HG03469 (cell line): ENCODE data around the gene SH3GL2.

Experiments used
- ATAC-seq: cut with Tn5 transposase; IDR thresholded peaks from one replicate; pipeline ENCODE4 v1.9.1; 2021; ENCODE audit warnings: mild to moderate bottlenecking, moderate library complexity, moderate number of reproducible peaks; ENCODE audit not compliant: unreplicated experiment

Gene SH3GL2

DNA sequence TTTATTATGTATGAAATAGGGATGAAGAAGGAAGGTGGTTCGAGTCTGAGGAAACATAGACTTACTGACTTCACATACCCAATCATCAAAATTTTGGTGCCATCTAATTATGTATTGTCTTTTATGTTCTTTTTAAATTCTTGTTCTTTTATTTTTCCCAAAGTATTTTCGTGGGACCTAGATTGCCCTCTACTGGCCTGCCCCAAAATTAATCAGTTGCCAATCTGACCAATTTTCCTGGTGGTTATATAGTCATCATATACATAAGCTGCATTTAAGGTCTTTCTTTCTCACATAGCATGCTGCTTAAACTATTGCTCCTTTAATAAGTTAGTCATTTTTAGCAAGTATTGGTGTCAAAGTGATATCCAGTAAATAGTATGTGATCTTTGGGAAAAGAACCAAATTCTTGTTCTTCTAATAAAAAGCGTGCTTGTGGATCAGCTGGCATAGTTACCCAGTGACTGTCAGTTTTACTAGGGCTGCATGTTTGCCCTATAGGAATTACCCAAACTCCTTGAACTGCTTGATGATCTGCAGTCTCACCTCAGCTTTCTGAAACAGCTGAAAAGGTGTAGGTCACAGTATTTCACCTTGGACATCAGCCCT lies 223.5 kb downstream of the SH3GL2 start:
- ATAC-seq, result no peak

DNA sequence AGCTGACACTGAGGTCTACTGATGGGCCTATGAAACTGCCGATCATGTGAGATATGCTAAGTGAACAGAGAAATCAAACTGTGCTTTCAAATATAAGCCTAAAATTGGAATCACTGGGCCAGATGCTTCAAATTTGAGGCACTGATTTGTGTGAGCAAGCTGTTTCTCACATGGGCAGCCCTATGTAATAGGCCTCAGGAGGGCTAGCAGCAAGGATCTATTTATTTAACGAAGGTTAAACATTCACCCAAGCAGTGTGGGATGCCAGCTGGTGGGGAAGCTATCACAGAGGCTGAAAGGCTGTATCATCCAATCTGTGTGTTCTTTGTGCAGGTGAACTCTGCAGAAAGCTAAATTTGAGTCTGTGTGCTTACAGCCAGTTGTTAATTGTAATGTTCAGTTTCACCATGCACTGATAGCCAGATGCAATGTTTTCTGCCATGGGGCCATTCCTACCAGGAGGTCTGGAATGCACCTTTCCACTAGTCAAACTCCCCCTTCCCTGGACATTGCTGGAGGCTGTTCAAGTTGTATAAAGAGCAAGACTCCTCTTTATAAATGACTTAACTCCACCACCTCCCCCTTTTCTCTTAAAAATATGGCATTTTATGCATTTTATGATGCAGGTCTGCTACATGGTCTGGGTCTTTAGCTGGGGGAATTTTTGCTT lies 228.9 kb downstream of the SH3GL2 start:
- ATAC-seq, result no peak

DNA sequence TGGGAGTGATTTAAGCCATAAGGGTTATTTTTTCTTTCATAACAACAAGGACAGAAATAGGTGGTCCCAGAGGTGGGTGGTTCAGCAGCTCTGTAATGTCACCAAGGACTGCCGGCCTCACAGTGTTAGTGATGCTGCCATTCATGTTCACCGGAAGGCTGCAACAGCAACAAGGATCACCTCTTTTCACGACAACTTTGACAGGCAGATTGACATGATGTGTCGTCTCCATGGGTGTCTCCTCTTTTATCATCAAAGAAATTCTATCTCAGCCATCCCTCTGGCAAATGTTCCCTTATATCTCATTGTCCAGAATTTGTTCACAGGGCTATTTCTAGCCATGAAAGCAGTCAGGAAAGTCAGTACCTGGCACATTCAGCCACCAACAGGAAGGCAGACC lies 231.5 kb downstream of the SH3GL2 start:
- ATAC-seq, result no peak

DNA sequence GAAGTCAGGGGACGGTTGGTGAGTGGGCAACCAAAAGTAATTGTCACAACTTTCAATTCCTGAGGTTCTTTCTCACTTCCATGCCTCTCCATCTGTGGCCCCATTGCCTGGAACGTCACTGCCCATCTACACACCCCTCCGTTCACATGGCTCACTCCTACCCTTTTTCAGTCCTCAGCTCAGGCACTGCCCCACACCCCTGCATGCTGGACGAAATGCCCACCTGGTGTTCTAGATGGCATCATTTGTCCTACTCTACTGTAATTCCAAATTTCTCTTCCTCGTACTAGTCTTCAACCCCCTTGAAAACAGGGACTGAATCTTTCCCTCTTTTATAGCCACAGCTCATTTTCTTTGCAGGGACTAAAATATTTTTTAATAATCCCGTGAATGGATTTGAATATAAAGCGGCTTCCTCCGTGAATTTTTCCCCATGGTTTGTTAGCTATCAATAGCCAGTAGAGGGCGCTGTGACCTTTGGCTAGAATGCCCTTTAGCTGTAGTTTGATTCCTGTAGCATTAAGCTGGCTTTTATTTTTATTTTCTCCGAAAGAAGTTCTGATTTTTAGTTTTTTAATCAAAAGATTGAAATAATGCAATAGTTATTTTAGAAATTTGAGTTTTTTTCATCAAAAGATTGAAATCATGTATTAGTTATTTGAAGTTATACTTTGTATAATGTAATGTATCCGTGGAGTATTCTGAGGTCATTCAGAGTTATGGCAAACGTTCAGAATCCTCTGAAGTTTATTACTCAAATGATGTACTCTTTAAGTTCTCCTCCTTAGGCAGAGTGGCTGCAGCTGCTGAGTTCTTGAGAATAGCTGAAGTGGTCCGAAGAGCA lies 232.1 kb downstream of the SH3GL2 start:
- no peak for ATAC-seq

DNA sequence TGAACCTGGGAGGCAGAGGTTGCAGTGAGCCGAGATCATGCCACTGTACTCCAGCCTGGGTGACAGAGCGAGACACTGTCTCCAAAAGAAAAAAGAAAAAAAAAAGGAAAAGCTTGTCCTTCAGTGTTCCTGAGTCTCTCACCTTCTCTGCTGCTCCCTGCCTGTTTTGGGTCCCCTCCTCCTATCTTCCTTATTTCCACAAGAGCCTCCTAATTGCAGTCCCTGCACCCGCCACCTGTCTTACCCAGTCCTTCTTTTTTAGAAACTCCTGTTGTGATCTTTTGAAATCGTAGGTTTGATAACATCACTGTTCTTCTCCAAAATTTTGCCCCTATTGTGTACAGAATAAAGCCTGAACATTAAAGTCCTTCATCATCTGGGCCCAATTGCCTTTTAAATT lies 234.9 kb downstream of the SH3GL2 start:
- ATAC-seq, result no peak

DNA sequence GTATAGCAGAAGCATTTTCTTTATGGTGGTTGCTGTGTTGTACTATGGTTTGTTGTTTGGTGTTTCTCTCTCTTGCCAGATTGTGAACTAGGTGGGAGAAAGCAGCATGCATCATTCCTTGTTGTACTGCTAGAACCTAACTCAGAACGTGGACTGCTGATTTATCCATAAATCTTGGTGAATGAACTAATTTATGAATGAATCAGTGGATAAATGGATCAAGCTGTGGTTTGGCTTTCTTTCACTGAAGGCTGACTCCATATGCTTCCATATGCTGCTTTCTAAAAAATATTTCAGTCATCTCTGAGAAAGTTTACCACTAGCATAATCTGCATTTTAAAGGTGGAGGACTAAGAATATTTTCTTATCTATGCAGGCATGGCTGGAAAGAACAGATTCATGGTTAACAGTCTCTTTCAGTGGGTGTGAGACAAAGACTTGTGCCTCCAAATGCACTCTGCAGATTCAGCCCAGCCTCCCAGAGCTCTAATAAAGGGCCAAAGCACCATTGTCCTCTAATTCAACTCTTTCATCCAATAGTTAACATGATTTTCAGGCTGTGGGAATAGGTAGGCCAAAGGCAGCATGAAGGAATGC lies 237.7 kb downstream of the SH3GL2 start:
- ATAC-seq, result no peak

DNA sequence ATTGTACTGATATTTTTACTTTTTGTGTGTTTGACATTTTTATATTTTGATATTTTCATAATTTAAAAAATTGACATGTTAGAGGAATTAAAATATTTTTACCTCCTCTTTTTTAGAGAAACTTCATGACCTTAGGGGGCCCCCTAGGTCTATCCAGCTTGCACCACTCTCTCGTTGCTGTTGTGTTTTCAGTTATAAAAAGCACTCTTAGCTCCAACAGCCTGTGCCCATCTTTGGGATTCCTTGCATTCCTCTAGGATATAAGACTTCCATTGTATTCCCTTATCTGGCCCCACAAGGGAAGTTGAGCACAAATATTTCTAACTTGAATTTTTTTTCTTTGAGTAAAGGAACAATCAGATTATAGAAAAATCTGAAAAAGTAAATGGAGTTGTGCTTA lies 245.3 kb downstream of the SH3GL2 start:
- ATAC-seq, result no peak

DNA sequence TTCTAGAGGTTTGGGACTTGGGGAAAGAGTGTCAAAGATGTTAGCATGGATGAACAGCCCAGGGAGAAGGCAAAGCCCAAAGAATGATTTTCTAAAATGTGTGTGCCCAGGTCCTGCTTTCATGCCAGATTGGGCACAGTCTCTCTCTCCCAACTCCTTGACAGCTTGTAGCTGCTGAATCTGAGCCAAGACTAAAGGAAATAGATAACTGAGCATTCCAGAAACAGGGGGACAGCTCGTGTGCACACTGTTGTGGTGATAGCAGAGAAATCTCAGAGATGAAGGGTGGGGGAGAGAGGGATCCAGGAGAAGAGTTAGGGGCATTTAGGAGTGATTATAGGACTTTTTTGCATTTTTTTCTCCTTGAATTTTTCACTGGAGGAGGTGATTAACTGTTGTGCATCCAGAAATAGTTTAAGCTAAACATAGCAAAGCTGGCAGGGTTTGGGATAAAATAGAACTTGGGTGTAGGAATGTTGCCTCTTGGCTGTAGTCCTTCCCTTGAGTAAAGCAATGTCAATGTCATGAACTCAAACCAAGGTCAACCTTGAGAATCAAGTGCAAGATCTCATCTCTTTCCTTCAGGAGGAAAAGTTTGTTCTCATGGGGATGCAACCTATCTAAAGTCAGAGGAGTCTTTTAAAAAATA lies 245.9 kb downstream of the SH3GL2 start:
- no peak for ATAC-seq

DNA sequence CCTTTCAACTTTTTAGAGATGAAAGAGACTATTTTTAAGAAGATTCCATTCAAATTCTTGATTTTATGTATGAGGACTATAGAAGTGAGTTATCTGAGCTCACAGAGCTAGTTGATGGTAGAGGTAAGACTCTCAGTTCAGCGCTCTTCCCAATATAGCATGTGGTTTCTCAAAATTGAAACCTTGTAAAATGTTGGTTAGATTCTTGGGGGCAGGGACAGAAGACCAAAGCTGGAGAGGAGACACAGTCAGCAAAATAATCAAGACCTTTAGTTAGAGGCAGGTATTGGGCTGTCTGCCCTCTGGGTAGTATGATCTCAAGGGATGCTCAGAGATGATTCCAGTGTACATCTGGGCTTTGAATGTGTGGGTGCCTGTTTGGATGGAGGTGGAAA lies 246.4 kb downstream of the SH3GL2 start:
- no peak for ATAC-seq

DNA sequence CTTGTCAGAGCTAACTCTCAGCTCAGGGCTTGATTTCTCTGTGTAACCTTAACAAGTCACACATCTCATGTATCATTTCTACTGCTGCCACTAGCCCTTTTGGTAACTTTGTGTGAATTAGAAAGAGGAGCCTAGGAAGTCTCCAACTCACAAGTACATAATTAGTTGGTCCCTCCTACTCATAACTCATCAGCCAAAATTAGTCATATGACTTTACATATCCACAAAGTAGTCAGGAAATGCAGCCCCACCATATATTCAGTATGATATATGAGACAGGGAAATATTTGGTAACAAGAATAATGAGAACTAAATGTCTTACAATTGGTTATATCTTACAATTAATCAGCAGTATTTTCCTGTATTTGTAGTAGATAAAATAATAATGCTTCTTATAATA lies 250.2 kb downstream of the SH3GL2 start:
- no peak for ATAC-seq

DNA sequence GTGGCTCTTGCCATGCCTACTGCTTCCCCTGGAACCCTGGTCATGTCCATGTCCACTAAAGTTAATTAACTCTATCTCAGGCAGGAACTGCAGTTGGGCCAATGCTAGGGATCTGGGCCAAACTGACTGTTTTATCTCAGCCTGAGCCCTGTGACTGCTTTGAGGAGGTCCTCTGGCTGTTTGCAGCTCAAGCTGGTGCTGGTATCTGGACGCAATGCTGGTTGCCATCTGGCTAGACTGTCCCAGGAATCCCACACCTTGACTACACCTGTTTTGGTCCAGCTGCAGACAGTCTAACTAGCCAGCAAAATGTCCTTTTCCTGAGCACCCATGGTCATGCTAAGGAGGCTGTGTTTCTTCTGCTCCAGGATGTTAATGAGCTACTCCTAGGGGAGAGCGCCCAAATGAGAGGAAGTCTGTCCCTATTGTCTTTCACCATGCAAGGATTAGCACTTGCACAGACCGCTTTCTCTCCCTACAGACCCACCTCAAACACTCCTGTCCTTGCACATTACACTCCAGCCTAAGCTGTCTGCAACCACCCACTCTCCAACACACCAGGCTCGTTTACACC lies 251.0 kb downstream of the SH3GL2 start:
- ATAC-seq, result no peak

DNA sequence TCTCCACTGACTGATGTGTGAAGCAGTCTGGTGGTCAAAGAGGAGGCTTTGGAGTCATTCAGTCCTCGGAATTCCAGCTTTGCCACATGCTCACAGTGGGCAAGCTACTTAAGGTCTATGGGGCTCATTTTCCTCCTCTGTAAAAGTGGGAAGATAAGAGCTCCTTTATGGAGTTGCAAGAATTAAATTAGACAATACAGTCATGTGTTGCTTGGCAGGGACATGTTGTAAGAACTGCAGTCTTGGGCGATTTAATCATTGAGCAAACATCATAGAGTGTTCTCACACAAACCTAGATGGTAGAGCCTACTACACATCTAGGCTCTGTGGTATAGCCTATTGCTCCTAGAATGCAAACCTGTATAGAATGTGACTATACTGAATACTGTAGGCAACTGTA lies 253.9 kb downstream of the SH3GL2 start:
- no peak for ATAC-seq

DNA sequence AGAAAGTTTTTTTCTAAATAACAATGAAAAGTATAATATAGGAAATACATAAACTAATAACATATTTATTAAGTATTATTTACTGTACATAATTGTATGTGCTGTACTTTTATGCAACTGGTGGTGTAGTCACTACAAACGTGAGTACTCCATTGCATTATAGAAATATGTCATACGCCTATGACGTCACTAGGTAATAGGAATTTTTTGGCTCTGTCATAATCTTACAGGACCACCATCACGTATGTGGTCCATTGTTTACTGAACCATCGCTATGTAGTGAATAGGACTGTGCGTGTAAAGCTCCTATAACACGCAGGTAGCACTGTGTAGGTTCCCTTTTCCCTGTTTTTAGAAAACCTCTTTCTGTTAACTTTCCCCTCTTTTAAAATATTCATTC lies 255.0 kb downstream of the SH3GL2 start:
- no peak for ATAC-seq

DNA sequence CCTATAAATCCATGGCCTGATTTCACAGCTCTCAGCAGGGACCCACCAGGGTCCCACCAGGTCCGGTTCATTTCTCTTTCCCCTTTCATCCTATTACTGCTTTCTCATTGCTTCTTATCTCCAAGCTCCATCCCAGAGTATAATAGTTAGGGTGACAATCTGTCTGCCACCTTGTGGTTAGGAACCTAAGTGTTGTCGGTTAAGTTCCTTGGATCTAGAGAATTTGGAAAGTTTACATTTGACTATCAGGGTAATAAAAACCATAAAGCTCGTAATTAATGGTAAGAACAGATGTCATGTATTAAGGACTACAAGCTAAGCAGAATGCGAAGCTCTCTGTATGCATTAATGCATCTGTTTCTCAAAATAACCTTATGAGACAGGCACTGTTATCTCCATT lies 259.1 kb downstream of the SH3GL2 start:
- ATAC-seq, result no peak

DNA sequence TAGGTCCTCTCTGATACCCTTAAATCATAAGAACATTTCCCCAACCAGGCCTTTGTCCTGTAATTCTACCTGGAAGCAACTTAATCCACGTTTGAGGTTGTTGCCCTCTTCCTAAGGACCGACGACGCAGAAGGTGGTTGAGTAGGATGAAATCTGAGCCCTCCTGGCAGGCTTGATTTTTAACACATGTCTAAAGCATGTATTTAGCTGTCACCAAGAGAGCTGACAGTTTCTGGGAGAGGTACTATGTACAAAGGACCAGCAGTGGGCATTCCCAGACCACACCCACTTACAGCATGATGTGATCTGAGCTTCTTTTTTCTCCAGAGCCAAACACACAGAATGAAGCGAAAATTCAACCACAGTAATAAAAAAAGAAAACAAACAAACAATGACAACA lies 260.9 kb downstream of the SH3GL2 start:
- no peak for ATAC-seq

DNA sequence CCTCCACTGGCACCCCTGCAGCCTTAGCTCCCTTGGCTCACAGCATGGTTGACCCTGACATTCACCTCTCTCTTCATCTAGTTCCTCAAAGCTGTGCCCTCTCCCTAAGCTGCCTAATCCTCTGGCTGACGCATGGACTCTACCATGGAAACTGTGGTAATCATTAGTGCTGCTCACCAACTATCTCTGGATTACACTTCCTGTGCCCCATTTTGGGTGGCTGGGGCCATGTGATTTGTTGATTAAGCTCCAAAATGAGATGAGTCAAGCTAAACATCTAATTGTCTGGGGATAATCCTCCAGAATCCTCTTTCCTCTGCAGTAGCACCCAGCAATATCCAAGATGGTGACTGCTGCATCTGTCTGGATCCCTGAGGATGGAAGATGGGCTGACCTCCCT lies 264.4 kb downstream of the SH3GL2 start:
- ATAC-seq, result no peak
